ENCODE results near the gene GRIP2.
A peak's percentile ranks its signal among the peaks of the same experiment; 100 is the strongest.

The GRIP2 gene

DNA sequence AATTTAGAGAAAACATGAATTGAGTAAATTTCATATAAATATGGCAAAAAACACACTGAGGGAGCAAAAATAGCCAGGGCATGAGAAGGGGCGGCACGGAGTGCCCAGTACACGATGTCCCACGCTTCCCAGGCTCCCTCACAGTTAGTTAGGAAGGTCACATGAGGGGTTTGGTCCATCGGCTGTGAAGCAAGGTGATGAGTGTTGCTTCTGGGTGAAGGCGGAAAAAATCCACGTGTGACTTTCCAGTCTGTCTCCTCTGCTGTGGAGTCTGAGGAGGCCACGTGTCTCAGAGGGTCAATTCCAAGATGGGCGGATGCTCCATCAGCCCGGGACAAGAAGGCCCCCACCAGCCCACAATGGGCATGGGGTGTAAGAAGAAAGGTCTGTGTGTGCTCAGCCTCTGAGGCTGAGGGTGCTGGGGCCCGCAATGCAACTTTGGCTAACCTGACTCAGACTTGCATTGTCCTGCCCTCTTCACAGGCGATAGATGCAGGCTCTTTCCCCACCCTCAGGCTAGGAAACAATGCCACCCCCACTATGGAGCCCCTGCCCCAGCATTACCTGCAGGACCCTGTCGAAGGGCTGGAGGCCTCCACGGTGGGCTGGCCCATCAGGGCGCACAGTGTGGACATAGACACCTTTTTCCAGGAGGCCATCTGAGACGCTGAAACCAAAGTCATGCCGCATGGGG lies 45.7 kb downstream of the GRIP2 start:
- H3K9ac ChIP-seq (ENCODE audit: insufficient read length, low read depth): peak overlapping the region; percentile 8
- TF ChIP-seq SUZ12 (IDR thresholded peaks at IDR 0.05; ENCODE audit: extremely low read depth, insufficient read depth, insufficient read length) (no peak), YY1 (IDR thresholded peaks at IDR 0.05; ENCODE audit: insufficient read depth, insufficient read length) (no peak), ZNF274 (IDR thresholded peaks at IDR 0.05; ENCODE audit: low read depth, low read length) (no peak)
- DNase-seq (ENCODE audit: low read depth, low spot score): no peak
- peaks cover 11% of the 10 kb centered on the region for H3K36me3 ChIP-seq (ENCODE audit: insufficient read depth, insufficient read length, low read length)
- H3K9me3 ChIP-seq (ENCODE audit: insufficient read depth, low read length): no peaks in the 10 kb centered on the region
- no peak overlapping the region for H3K4me3 ChIP-seq (ENCODE audit: insufficient read length, low read depth)
- peaks cover 7% of the 10 kb centered on the region for H3K4me1 ChIP-seq (ENCODE audit: insufficient read depth, insufficient read length)
- H3K27me3 ChIP-seq (ENCODE audit: insufficient read depth, insufficient read length): no peaks in the 10 kb centered on the region

DNA sequence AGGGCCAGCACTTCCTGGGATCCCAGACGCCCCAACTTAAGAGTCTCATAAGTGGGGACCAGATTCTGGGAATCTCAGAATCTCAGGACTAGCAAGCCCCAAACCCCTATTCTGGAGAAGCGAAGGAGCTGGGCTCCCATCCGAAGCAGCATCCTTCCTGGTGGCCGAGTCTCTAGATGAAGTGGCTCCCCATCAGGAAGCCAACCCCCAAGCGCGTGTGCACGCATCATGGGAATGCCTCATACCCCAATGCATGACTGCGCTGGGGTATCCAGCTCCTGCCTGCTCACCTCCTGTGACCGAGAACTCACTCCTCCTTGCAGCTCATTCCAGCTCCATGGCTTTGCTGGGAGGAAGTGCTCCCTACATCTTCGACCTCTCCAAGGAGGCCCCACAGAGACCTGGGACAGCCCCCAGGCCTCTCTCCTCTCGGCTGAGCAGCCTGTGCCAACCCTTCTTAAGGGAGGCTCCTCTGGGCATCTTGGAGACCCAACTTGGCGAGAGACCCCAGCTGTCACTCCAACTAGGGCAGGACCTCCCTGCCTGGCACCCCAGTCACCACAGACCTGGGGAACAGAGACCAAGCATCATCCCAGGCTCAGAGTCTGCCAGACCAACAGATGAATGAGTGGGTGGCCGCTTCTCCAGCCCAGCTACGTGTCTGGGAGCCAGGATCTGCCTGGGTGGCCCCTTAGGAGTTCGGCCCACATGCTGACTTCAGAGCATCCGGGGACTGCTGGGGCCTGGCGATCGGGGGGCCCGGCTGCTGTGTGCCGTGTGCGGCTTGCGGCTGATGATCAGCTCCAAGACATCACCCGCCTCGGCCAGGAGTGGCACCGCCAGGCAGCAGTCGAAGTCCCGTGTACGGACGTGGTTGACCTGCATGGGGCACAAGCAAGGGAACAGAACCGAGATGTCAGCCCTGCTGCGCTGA lies 46.9 kb downstream of the GRIP2 start:
- Histone ChIP-seq H3K36me3 (ENCODE audit: insufficient read depth, insufficient read length, low read length) (peaks cover 19% of the 10 kb centered on the region), H3K4me1 (ENCODE audit: insufficient read depth, insufficient read length) (peaks cover 7% of the 10 kb centered on the region), H3K9ac (ENCODE audit: insufficient read length, low read depth) (no peak overlapping the region), H3K4me3 (ENCODE audit: insufficient read length, low read depth) (no peak overlapping the region), H3K9me3 (ENCODE audit: insufficient read depth, low read length) (no peaks in the 10 kb centered on the region), H3K27me3 (ENCODE audit: insufficient read depth, insufficient read length) (no peaks in the 10 kb centered on the region)
- DNase-seq (ENCODE audit: low read depth, low spot score): no peak
- no peak for TF ChIP-seq YY1 (IDR thresholded peaks at IDR 0.05; ENCODE audit: insufficient read depth, insufficient read length)
- no peak for TF ChIP-seq ZNF274 (IDR thresholded peaks at IDR 0.05; ENCODE audit: low read depth, low read length)
- TF ChIP-seq SUZ12 (IDR thresholded peaks at IDR 0.05; ENCODE audit: extremely low read depth, insufficient read depth, insufficient read length): no peak

DNA sequence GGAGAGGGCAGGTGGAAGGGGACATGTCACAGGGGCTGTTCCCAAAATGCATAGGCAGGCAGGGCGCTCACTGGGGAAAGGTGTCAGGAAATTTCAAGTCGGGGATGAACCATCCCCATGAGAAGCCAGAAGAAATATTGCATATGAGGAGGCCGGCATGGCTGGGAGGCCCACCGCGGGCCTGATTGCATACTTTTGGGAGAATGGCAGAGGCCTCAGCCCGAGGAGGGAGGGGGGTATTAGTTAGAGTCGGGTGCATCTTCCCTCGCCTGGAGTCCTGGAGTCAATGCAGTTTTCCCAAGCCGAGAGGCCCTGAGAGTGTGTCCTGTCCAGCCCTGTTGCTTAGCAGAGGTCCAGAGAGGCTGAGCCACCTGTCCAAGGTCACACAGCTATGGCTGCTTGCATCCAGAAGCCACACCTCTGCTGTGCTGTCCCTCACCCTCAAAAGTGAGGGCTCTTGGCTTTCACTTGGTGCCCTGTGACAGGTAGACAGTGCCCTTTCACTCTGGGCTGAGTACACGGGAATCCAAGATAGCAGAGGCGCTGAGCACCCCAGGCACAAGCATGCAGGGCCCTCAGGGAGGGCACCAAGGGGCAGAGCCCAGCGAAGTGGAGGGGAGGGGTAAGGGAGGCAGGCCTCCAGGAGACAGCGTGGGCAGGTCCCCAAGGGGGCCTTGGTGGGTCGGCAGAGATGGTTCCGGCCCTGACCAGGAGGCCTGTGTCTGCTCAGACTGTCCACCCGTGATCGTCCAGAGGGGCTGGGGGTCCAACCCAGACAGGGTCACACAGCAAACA lies 48.5 kb downstream of the GRIP2 start:
- peaks cover 7% of the 10 kb centered on the region for H3K4me1 ChIP-seq (ENCODE audit: insufficient read depth, insufficient read length)
- TF ChIP-seq YY1 (IDR thresholded peaks at IDR 0.05; ENCODE audit: insufficient read depth, insufficient read length) (no peak), SUZ12 (IDR thresholded peaks at IDR 0.05; ENCODE audit: extremely low read depth, insufficient read depth, insufficient read length) (no peak), ZNF274 (IDR thresholded peaks at IDR 0.05; ENCODE audit: low read depth, low read length) (no peak)
- no peaks in the 10 kb centered on the region for H3K9me3 ChIP-seq (ENCODE audit: insufficient read depth, low read length)
- no peak for DNase-seq (ENCODE audit: low read depth, low spot score)
- H3K4me3 ChIP-seq (ENCODE audit: insufficient read length, low read depth): no peak overlapping the region
- H3K9ac ChIP-seq (ENCODE audit: insufficient read length, low read depth): no peak overlapping the region
- H3K36me3 ChIP-seq (ENCODE audit: insufficient read depth, insufficient read length, low read length): peaks cover 36% of the 10 kb centered on the region
- no peaks in the 10 kb centered on the region for H3K27me3 ChIP-seq (ENCODE audit: insufficient read depth, insufficient read length)

DNA sequence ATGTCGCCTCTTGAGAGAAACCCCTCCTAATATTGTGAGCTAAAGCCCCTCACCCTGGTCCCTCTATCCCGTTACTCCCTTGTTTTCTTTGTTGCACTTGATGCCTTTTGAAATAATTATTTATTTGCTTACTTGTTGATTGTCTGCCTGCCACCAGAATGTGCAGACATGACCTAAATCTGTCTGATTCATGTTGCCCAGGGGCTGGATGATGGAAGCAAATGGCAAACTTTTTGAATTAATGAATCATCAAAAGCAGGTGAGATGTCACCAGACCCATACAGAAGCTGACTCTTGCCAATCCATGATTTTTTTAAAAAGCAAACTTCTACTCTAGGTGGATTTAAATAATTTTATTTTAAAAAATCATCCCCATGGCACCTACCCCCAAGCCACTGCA lies 49.3 kb downstream of the GRIP2 start:
- Histone ChIP-seq H3K4me3 (ENCODE audit: insufficient read length, low read depth) (no peak overlapping the region), H3K36me3 (ENCODE audit: insufficient read depth, insufficient read length, low read length) (peaks cover 43% of the 10 kb centered on the region), H3K27me3 (ENCODE audit: insufficient read depth, insufficient read length) (no peaks in the 10 kb centered on the region), H3K9ac (ENCODE audit: insufficient read length, low read depth) (no peak overlapping the region), H3K4me1 (ENCODE audit: insufficient read depth, insufficient read length) (peaks cover 7% of the 10 kb centered on the region), H3K9me3 (ENCODE audit: insufficient read depth, low read length) (no peaks in the 10 kb centered on the region)
- DNase-seq (ENCODE audit: low read depth, low spot score): no peak
- TF ChIP-seq YY1 (IDR thresholded peaks at IDR 0.05; ENCODE audit: insufficient read depth, insufficient read length) (no peak), ZNF274 (IDR thresholded peaks at IDR 0.05; ENCODE audit: low read depth, low read length) (no peak), SUZ12 (IDR thresholded peaks at IDR 0.05; ENCODE audit: extremely low read depth, insufficient read depth, insufficient read length) (no peak)

DNA sequence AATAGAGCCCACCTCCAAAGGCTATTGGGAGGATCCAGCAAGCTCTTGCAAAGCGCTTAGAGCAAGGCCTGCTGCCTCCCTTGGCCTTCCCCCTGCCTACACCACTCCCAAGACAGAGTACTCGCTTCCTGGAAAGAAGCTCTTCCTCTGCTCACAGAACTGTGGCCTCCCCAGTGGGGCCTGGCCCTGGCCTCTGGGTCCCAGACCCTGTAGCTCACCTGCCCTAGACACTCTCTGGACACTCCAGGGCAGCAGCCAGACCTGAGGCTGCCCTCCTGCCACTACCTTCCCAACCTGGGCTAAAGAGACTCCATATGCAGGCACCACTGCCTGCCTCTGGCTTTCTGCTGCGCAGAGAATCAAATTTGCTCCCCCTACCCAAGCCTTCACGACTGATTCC lies 49.9 kb downstream of the GRIP2 start:
- Histone ChIP-seq H3K36me3 (ENCODE audit: insufficient read depth, insufficient read length, low read length) (peaks cover 49% of the 10 kb centered on the region), H3K9ac (ENCODE audit: insufficient read length, low read depth) (peak overlapping the region; percentile 2), H3K4me3 (ENCODE audit: insufficient read length, low read depth) (no peak overlapping the region), H3K27me3 (ENCODE audit: insufficient read depth, insufficient read length) (no peaks in the 10 kb centered on the region), H3K9me3 (ENCODE audit: insufficient read depth, low read length) (no peaks in the 10 kb centered on the region), H3K4me1 (ENCODE audit: insufficient read depth, insufficient read length) (peaks cover 10% of the 10 kb centered on the region)
- no peak for DNase-seq (ENCODE audit: low read depth, low spot score)
- TF ChIP-seq YY1 (IDR thresholded peaks at IDR 0.05; ENCODE audit: insufficient read depth, insufficient read length) (no peak), SUZ12 (IDR thresholded peaks at IDR 0.05; ENCODE audit: extremely low read depth, insufficient read depth, insufficient read length) (no peak), ZNF274 (IDR thresholded peaks at IDR 0.05; ENCODE audit: low read depth, low read length) (no peak)

DNA sequence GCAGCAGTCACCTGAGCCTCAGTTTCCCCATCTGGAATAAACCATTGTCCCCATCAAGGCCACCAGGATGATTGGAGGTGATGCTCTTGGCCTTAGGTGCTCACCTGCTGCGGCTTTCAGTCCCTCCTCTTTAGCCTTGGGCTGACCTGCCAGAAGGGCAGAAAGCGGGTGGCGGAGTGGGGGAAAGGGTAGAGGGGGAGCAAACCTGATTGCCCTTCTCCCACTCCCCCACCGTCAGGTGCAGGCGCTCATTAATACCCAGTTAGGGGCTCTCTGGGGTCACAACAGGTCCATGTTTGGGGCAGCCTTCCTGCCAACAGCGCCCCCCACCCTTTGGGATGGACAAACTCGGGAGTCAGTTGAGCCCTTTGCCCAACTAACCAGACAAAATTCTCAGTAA lies 50.5 kb downstream of the GRIP2 start:
- H3K36me3 ChIP-seq (ENCODE audit: insufficient read depth, insufficient read length, low read length): peaks cover 54% of the 10 kb centered on the region
- peaks cover 7% of the 10 kb centered on the region for H3K4me1 ChIP-seq (ENCODE audit: insufficient read depth, insufficient read length)
- no peak overlapping the region for H3K9ac ChIP-seq (ENCODE audit: insufficient read length, low read depth)
- no peak overlapping the region for H3K4me3 ChIP-seq (ENCODE audit: insufficient read length, low read depth)
- no peak for DNase-seq (ENCODE audit: low read depth, low spot score)
- no peak for TF ChIP-seq SUZ12 (IDR thresholded peaks at IDR 0.05; ENCODE audit: extremely low read depth, insufficient read depth, insufficient read length)
- TF ChIP-seq YY1 (IDR thresholded peaks at IDR 0.05; ENCODE audit: insufficient read depth, insufficient read length): no peak
- no peak for TF ChIP-seq ZNF274 (IDR thresholded peaks at IDR 0.05; ENCODE audit: low read depth, low read length)
- no peaks in the 10 kb centered on the region for H3K27me3 ChIP-seq (ENCODE audit: insufficient read depth, insufficient read length)
- H3K9me3 ChIP-seq (ENCODE audit: insufficient read depth, low read length): no peaks in the 10 kb centered on the region
